HFF-Myc (cell line): Measurements from ENCODE around the gene SERPINE2.
A peak's percentile ranks its signal among the peaks of the same experiment; 100 is the strongest.

Source experiments
- DNase-seq: peaks from one replicate; pipeline ENCODE4 v3.0.0-alpha.2; 2011; ENCODE audit warnings: low read depth; ENCODE audit errors: extremely low read depth
- H3K4me3 ChIP-seq: replicated peaks from 2 replicates; pipeline ENCODE4 v1.5.1; 2011; ENCODE audit warnings: low read depth, mild to moderate bottlenecking, control low read depth, low read length
- CTCF ChIP-seq: IDR thresholded peaks from 2 replicates; pipeline ENCODE4 v1.5.1; 2012; ENCODE audit warnings: mild to moderate bottlenecking, low read depth, low read length, control low read depth; ENCODE audit errors: missing control alignments

SERPINE2 gene

GRCh38 chr2:224039080-224039769 lies at the start of gene SERPINE2:
SERPINE2 (minus strand) TSS chr2:224039286; CDS start chr2:224001900, 37,386 bp downstream.
- peak; percentile 39 for DNase-seq
- TF ChIP-seq CTCF: peak; percentile 51
- H3K4me3 ChIP-seq: peak within 1 kb of the TSS; percentile 58

- peak; percentile 85 for DNase-seq
- H3K4me3 ChIP-seq: no peak overlapping the region
- TF ChIP-seq CTCF: no peak
These were observed 47.3 kb upstream of the SERPINE2 start for GRCh38 chr2:224086226-224086914.

GRCh38 chr2:224085811-224086210 lies 46.7 kb upstream of the SERPINE2 start:
- no peak for TF ChIP-seq CTCF
- H3K4me3 ChIP-seq: no peak overlapping the region
- no peak for DNase-seq

- no peak for TF ChIP-seq CTCF
- H3K4me3 ChIP-seq: no peak overlapping the region
- DNase-seq: peak; percentile 51
These were observed 46.2 kb upstream of the SERPINE2 start for GRCh38 chr2:224085246-224085645.

- DNase-seq: no peak
- no peak for TF ChIP-seq CTCF
These were observed 45.3 kb upstream of the SERPINE2 start for GRCh38 chr2:224084266-224084892.

GRCh38 chr2:224083638-224084037 lies 44.6 kb upstream of the SERPINE2 start:
- no peak for DNase-seq
- TF ChIP-seq CTCF: no peak
- no peak overlapping the region for H3K4me3 ChIP-seq

More at GRCh38 chr2:224084266-224084892, 45.3 kb upstream of the SERPINE2 start:
- no peak overlapping the region for H3K4me3 ChIP-seq
